PC-3 (cell line): ENCODE measurements around the gene GOPC.

Experiments
- CTCF ChIP-seq: fragments of 300-600 bp; sonication (generic); conservative IDR thresholded peaks from 2 replicates; pipeline ENCODE4 v1.5.1; 2017; ENCODE audit warnings: antibody characterized with exemption, low read depth, mild to moderate bottlenecking, low read length
- EZH2phosphoT487 ChIP-seq: fragments of 300-600 bp; sonication (generic); IDR thresholded peaks from 2 replicates; pipeline ENCODE4 v1.6.1; 2018; ENCODE audit warnings: mild to moderate bottlenecking, antibody characterized with exemption, low read length, borderline replicate concordance

DNA sequence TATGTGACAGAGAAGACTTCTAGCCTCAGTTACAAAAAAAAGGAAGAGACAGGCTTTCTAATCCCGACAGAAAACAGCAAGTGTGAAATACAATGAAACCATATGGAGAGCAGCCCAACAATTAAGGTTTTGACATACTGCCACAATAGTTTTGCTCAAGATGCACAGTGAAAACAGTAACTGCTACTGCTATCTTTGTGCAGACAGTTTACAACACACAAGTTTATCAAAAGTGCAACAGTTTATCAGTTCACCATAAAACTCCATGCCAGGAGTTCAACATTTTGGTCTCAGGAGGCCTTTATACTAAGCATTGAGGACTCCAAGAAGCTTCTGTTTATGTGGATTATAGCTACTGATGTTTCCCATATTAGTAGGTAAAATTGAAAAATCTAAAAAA lies 37.6 kb downstream of the GOPC start:
- TF ChIP-seq EZH2phosphoT487 (no peak), CTCF (no peak)
